NCI-H1417 treated with DMSO at 0.1 percent for 48 hours (cell line): ENCODE data around the gene ARHGAP20.

Experiments
- DNase-seq: peaks from one replicate; lab custom pipeline; 2025; lab: John Stamatoyannopoulos, UW

ARHGAP20 gene

DNA sequence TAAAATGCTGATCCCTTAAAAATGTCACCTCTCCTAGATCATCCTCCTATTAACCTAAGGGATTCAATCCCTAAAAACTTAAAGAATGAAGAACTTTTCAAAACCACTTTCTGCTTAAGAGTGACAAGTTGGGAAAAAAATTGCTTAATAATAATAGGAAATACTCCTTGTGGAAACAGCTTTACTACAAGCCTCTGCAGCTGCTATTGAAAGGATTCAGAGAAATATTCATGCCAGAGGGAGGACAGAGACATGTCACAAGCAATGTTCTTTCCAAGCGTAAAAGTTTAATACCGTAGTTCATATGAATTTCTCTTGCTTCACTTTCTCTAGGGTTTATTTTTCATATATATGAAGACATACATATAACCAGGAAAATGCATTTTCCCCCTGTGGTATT lies 98.2 kb downstream of the ARHGAP20 start:
- DNase-seq = no peak

DNA sequence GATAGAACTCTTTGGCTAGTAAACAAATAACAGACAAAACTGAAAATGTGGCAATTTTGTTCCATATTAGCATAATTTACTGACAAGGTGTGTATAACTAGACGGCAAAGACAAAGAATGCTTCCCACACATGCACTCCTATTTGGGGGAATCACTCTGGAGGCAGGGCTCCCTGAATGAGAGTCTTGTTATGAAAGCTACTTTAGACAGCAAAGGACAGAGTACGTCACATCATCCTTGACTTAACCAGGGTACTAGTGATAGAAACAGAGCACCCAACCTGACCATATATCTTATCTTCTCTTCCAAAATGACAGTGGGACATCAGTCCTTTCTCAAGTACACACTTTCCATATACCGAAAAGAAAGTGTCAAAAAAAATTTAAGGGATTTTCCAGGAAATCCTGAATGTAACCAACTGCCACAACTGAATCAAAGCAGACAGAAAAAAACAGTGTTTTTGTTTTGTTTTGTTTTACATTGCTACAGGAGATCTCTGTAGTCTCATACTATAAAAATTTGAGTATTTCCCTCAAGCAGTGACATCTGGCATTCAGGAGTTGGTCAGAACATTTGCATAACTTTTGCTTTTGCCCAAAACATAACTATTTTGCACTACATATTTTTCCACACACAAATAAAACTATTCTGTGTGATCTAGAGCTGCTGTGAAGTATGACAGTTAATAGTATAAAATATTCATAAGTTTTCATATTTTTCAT lies 98.9 kb downstream of the ARHGAP20 start:
- no peak for DNase-seq

DNA sequence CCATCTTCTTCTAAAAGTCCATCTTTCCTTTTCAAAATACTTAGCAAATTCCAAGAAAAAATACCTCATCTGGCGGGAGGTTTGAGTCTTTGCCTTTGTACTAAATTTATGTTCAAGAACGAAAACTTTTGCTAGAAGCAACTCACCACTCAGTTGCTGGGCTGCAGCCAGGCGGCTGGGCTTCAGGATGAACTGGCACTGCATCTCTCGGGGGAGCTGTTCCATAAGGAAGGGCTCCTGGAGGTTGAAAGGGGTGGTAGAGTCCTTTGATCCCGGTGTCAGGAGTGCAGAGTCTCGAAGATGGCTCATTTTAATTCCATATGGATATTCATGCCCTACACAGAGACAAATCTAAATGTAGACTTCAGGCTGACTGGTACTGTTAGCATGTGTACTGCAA lies 105.8 kb downstream of the ARHGAP20 start:
- DNase-seq = no peak

DNA sequence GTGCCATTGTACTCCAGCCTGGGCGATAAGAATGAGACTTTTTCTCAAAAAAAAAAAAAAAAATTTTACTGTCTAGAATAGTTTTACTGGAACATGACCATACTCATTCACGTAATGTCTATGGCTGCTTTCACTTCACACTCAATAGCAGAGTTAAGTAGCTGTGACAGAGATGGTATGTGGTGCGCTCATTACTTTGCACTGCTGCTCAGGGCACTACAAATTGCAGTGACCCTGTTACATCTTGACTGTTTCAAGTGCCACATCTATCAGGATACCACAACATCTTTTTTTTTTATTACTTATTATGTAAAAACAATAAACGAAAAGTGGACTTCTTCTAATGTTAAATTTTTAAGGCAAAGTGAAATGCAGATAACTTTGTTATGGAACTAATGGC lies 110.3 kb downstream of the ARHGAP20 start:
- no peak for DNase-seq

DNA sequence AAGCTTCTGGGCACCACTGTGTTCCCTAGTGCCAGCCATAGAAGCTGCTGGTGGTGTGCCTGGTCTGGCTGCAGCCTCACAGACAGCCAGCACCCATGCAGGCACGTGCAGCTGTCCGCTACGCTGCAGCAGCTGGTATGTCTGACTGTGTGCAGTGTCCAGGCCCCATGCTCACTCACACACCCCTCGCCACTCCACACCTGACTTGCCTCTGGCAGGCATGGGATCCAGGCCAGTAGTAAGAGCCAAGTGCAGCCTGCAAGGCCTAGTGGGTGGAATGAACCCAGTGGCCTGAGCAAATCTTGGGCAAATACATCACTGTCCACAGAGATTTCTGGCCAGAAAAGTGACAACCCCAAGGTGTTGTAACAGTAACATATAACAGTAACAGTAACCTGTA lies 111.9 kb downstream of the ARHGAP20 start:
- DNase-seq = no peak

DNA sequence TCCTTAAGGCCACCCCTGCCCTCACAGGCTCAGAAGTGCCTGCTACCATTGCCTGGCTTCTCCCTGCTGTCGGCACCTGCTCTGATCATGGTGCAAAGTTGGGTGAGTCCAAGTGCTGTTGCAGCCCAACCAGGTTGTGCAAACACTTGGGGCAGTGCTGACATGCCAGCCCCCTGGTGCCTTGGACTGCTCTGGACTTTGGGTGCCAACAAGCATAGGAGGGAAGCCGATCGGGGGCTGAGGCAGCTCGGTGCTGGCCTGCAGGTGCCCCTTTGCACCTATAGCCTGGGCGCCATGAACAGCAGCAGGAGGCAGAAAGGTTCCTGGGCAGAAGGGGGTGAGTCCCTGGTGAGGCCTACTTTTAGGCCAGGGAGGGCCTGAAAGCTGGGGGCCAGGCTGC lies 113.0 kb downstream of the ARHGAP20 start:
- no peak for DNase-seq

DNA sequence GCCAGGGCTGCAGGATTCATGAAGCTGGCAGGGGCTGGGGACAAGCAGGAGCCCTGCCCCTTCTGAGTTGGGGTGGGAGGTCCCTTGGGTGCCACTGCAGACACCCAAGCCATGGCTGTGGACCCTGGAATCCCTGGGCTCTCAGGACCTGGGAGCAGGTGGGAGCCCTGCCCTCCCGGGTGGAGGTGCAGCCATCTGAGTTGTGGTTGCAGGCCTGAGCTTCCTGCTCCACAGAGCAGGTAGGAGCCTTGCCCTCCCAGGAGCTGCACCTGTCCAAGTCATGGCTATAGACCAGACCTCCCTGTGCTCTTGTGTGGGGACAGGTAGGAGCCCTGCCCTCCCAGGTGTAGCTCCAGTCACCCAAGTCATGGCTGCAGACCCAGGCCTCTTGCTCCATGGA lies 113.5 kb downstream of the ARHGAP20 start:
- DNase-seq = no peak

DNA sequence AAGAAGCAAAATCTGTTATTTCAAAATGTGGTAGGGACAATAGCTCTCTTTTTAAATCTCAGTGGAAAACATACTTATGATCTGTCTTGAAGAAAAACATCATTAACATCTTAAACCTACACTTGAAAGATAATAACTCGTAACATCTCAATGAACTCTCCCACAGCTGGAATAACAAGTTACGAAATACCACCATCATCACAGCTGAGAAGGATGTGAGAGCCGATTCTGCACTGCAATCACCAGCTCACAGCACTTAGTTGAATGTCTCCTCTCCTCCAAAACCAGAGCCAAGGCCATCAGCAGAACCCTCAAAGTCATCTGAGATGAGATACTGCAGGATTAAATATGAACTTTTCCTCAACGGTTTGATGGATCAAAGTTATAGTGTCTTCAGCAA lies 124.3 kb downstream of the ARHGAP20 start:
- DNase-seq = no peak

DNA sequence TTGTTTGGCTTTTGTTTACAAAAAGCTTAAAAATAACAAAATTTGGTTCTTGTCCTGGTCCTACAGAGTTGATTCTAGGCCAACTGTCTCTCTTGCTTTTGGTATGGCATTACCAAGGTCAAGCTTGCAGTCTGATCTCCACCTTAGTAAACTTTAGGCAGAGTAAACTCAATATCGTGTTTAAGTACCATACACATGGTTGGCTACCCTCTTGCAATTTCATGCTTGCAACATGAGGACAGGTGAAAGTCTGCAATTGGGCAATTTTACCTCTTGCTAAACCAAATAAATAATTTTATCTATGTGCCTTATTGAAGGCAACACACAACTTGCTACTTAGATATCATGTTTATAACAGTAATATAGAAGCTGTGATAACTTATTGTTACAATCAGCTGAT lies 125.1 kb downstream of the ARHGAP20 start:
- DNase-seq = no peak

DNA sequence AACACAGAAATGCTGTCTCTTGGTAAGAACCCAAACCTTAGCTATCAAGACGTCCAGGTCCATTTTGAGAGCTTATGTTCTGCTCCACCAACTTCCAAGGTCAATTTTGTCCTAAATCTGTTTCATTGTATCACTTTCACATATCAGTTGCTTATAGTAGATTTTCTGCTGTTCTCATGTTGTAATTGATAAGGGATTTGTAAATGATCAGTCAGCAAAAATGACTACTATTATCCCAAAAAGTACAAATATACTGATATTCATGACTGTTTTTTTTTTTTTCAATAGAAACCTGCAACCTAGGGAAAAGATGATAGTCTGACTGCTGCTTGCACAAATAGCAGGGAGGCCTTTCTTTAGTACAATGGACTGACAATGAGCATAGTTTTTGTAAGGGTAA lies 128.1 kb downstream of the ARHGAP20 start:
- no peak for DNase-seq

DNA sequence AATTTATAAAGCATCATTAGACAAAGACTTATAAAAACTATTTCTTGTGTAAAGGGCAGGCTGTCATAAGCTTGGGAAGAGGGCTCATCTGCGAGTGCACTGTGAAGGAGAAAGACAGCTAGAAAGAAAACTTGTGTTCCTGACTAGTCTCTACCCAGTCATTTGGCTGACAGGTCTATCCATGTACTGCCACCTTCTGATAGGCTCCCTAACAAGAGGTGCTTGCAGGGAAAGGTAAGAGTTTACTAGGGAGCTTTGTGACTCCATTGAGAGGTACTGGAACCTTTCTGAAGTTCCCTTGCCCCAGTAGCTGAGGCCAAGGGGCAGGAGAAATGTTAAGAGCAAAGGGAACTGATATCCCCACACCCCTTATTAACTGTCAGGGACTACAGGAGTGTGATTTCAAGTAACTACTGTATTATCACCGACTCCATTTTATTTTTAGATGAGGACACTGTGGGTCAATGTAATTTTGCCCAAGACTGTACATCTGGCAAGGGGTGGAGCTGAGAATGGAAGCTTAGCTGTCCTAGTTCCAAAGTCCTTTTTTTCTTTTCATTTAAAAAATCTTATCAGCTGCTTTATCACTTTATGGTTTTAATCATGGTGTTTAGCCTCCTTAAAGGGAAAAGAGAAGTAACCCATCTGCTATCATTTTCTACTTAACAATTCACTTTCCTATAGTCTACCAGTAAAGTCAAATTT lies 129.4 kb downstream of the ARHGAP20 start:
- no peak for DNase-seq

DNA sequence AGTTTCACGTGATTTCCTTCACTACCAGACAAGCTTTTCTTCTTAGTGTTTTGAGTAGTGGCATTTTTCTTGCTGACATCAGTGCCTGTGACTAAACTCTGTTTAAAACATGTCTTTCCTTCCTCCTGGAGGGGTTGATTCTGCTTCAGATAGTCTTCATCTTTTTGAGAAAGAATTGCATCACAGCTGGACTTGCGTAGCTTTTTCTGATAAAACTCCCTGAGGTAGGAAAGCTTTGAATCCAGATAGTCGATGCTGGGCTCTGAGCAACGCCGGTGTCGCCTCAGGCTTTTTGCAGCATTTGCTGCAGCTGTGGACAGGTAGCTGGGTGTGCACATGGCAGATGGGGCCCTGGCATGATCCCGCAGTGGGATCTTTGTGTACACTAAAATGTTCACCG lies 131.7 kb downstream of the ARHGAP20 start:
- DNase-seq = no peak

DNA sequence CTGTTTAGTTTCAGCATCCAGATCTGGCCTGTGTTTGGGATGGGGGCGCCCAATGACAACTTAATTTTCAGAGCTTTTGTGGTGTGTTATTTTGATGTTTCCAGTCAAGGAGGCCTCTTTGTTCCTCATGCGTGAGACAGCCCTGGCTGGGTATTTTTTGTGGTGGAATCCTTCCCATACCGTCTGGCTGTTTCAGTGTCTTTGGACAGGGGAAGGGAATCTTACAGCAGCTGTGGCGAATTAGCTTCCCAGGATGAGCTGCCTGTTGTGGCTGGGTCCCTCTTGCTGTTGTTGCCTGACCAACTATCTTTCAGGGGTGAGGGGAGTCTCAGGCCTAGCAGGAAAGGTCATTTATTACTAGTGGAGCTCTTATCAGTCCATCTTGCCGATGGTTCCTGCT lies 138.8 kb downstream of the ARHGAP20 start:
- DNase-seq = no peak

DNA sequence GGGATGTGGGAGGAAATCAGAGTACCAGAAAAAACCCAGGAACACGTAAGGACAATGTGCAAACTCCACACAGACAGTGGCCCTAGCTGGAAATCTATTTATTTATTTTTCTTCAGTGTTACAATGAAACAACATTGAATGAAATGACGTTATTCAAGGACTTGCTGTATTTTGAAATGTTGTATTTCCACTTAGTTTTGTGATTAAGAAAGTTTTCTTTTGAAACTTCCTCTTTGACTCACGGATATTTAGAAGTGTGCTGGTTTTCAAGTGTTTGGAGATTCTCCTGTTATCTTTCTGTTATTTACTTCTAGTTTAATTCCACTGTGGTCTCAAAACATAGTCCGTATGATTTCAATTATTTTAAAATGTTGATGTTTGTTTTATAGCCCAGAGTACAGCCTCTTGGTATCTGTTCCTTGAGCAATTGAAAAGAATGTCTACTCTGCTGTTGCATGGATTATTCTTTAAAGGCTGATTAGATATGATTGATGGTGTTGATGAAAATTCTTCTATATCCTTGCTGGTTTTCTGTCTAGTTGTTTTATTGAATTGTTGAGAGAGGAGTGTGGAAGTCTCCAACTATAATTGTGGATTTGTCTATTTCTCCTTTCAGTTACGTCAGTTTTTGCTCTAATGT lies 141.0 kb downstream of the ARHGAP20 start:
- DNase-seq = no peak

DNA sequence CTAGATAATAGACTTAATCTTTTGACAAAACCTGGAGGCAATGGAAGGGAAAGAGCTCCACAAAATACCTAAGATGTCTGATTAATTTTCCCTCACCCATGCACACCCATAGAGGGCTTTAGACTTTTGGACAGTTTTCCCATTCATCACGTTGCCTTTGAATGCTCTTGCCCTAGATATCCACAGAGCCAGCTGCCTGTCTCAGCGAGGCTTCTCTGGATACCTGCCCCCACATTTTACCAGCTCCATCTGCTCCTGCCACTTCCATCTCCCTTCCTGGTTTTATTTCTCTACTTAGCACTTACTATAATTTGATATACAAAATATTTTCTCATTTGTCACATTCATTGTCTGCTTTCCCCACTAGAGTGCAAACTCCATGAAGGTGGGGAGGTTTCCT lies 145.7 kb downstream of the ARHGAP20 start:
- DNase-seq = no peak

DNA sequence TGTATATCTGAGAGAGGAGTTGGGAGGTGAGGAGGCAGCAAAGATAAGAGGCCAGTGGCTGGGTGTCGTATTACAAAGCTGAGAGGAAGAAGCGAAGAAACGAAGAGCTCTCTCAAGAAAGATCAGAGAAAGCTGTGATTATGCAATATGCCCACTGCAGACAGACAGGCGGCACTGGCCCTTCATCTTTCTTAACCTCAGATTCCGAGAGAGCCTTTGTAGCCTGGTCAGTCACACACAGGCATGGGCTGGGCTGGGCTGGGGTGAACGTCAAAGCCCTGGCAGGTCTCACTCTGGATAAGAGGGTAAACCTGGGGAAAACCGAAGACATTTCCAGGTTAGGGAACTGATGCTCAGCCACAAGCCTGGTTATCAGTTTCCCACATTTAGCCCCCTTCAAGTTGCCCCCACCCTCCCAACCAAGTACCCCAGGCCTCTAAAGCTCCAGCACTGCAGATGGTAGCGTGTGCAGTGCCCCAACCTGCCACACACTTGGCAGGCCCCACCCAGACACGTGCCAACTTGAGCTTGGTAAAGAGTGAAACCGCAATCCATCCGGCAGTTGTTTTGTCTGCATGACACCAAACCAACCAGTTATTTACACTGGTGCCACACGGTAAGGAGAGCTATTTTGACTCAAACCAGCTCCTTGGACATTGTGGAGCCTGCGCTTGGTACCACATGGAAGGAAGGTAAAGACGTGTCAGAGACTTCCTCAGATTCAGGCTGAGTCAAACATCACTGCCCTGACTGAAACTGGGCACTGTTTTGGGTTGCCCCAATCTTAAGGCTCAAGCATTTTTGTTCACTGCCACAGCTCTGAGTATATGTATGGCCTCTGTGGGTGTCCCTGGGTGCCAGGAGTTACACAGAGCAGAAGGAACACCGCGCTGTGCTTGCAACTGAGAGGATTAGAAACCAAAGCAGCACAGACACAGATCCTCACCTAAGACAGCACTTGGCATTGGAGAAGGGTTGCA lies 146.6 kb downstream of the ARHGAP20 start:
- DNase-seq = no peak

DNA sequence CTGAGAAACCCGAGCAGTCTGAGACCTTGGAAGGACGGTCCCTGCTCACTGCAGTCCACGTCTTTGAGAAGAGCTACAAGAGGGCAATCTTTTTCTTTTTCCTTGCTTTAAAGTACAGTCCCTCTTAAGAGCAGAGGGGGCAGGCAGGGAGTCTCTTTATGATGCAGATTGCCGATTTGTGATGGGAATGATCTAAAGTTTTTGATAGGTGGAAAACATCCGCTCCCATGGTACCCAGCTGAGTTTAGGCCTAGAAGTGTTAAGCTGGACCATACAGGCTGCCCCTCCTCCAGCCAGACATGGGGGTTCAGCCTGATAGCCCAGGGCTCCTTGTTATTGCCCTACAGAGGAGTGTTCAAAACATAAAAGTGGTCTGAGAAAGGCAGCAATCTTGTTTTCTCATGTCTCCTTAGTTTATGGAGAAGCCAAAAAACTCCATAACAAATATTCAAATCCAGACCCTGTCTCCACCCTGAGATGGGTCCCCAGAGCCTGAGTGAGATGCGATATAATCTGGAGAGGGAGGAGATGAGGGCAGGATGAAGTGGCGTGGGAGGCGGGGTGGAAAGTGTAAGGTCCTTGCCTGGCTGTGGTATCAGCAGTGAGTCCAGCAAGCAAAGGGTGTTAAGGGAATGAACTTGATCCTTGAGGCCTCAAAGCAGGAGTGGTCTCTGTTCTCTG lies 147.4 kb downstream of the ARHGAP20 start:
- no peak for DNase-seq

DNA sequence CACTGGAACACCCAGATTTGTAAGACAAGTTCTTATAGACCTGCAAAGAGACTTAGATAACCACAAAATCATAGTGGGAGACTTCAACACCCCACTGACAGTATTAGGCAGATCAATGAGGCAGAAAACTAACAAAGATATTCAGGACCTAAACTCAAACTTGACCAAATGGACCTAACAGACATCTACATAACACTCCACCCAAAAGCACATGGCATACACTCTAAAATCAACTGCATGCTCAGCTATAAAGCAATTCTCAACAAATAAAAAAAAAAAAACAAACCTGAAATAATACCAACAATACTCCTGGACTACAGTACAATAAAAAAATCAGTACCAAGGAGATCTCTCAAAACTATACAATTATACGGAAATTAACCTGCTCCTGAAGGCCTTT lies 167.5 kb downstream of the ARHGAP20 start:
- DNase-seq = no peak

DNA sequence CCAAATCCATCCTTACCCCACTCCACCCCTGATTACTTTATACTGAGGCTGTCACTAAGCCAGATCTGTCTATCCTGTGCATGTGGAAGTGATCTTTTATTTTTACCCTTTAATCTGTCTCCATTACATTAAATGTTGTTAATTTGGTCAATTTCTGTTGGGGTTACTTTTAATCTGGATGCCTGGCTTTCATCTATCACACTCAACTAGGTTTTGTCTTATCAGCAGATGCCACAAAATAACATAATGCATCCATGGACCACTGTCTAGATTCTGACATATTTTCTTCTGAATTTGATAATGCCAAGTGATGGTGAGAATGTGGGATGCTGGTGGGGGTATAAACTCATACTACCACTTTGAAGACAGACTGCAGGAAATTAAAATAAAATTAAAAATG lies 174.1 kb downstream of the ARHGAP20 start:
- no peak for DNase-seq

DNA sequence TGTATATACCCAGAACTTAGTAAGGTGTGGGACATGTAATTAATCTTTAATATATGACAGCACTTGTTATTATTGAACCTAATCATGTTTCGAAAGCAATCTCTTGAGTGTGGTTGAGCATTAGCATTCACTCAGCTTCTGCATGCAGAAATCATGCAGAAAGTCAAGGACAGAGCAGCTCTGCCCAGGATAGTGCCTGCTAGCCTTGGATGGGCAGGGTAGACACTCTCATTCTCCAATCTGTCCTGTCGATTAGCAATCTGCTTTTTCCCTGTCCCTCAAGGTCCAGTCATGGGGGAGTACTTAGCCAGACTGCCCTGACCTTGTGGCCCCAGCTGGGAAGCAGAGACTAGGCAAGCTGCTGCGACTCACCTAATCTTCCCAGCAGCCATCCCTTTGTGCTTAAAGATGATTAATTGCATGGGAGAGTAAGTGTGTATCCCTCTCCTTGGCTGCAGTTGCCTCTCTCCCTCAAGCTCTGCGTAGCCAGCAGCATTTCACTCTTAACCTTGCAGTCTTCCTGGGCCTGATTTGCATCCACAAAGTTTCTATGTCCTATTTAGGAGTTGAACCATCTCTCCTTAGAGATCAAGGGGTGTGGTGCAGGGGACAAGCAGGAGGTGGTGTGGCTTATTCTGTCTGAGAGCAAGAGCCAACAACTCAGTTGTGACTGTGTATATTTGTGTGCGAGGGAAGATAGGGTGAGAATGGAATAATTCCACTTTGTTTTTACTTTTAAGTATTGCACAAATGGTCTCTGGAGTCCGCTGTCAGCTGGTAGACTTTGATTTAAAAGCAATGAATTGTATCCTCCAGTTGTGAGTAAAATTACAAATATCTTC lies 181.1 kb downstream of the ARHGAP20 start:
- no peak for DNase-seq

DNA sequence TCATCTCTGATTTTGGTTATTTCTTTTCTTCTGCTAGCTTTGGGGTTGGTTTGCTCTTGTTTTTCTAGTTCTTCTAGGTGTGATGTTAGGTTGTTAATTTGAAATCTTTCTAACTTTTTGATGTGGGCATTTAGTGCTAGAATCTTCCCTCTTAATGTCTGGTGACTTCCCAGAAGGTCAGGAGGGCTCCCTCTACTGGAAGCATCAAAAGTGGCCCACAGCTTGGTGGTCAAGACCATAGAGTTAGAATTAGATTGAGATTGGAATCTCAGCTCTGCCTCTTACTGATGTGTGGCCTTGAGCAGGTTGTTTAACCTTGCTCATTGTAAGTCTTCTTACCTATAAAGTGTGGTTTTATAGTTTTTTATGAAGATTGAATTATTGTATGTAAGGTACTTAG lies 183.2 kb downstream of the ARHGAP20 start:
- no peak for DNase-seq
